HS-27A (cell line): ENCODE data around the gene FAM107B.
A peak's percentile ranks its signal among the peaks of the same experiment; 100 is the strongest.
"Not testable (repeated sequence)": the region's sequence is repeated elsewhere in the genome, so short reads cannot be mapped to it uniquely, and the experiment has no call there.

Source experiments
- DNase-seq: peaks from one replicate; pipeline ENCODE4 v3.0.0-alpha.2; 2012; ENCODE audit warnings: low read depth, missing footprints

Gene FAM107B

GRCh38 chr10:14661818-14662217 lies 112.9 kb downstream of the FAM107B start:
- no peak for DNase-seq

- DNase-seq: no peak
Observed at GRCh38 chr10:14660831-14661230, 113.9 kb downstream of the FAM107B start.

GRCh38 chr10:14659626-14660196 lies 115.0 kb downstream of the FAM107B start:
- no peak for DNase-seq

GRCh38 chr10:14659137-14659536 lies 115.6 kb downstream of the FAM107B start:
- DNase-seq: not testable (repeated sequence)

GRCh38 chr10:14658331-14659127 lies 116.2 kb downstream of the FAM107B start:
- DNase-seq: peak; percentile 22

GRCh38 chr10:14656052-14656730 lies 118.5 kb downstream of the FAM107B start:
- DNase-seq: no peak

GRCh38 chr10:14654821-14655382 lies 119.8 kb downstream of the FAM107B start:
- no peak for DNase-seq

- peak; percentile 54 for DNase-seq
Observed at GRCh38 chr10:14653271-14654161, 121.2 kb downstream of the FAM107B start.

- DNase-seq: no peak
Observed at GRCh38 chr10:14652816-14653215, 121.9 kb downstream of the FAM107B start.

- DNase-seq: no peak
Observed at GRCh38 chr10:14652067-14652466, 122.6 kb downstream of the FAM107B start.

- DNase-seq: no peak
Observed at GRCh38 chr10:14649739-14650138, 125.0 kb downstream of the FAM107B start.

GRCh38 chr10:14648946-14649345 lies 125.8 kb downstream of the FAM107B start:
- DNase-seq: no peak

- DNase-seq: no peak
Observed at GRCh38 chr10:14648005-14648765, 126.5 kb downstream of the FAM107B start.

GRCh38 chr10:14645239-14645960 lies 129.3 kb downstream of the FAM107B start:
- DNase-seq: no peak

GRCh38 chr10:14639637-14640036 lies 135.1 kb downstream of the FAM107B start:
- no peak for DNase-seq

- no peak for DNase-seq
Observed at GRCh38 chr10:14635043-14635710, 139.5 kb downstream of the FAM107B start.

- DNase-seq: not testable (repeated sequence)
Observed at GRCh38 chr10:14634572-14634971, 140.1 kb downstream of the FAM107B start.

GRCh38 chr10:14625765-14626525 lies 148.8 kb downstream of the FAM107B start:
- DNase-seq: no peak

GRCh38 chr10:14625192-14625631 lies 149.5 kb downstream of the FAM107B start:
- no peak for DNase-seq
